ENCODE results near the gene LAMA3.
"Not testable (repeated sequence)": the region's sequence is repeated elsewhere in the genome, so short reads cannot be mapped to it uniquely, and the experiment has no call there.

LAMA3 gene

GRCh38 chr18:23703057-23703986 is 14.1 kb downstream of the LAMA3 start:
- Histone ChIP-seq H3K9ac (ENCODE audit: low read depth in 1 of 2, low read length in 2 of 2) (no peak overlapping the region), H3K9me3 (ENCODE audit: control insufficient read depth in 2 of 2, low read length in 2 of 2) (no peaks in the 10 kb centered on the region), H3K4me3 (ENCODE audit: low read length in 2 of 2) (no peak overlapping the region), H3K36me3 (ENCODE audit: control insufficient read depth in 2 of 2, insufficient read depth in 2 of 2, low read length in 2 of 2) (no peaks in the 10 kb centered on the region), H3K4me1 (ENCODE audit: control insufficient read depth in 2 of 2, insufficient read depth in 2 of 2, low read length in 2 of 2) (peaks cover 0 to 2% of the 10 kb centered on the region in 2 donors), H3K27me3 (ENCODE audit: control insufficient read depth in 2 of 2, insufficient read depth in 2 of 2, low read length in 2 of 2) (peaks cover 0 to 2% of the 10 kb centered on the region in 2 donors), H3K27ac (ENCODE audit: low read depth in 2 of 2, low read length in 2 of 2) (no peak overlapping the region)

- no peak overlapping the region for H3K4me3 ChIP-seq (ENCODE audit: low read length in 2 of 2)
- H3K27ac ChIP-seq (ENCODE audit: low read depth in 2 of 2, low read length in 2 of 2) = no peak overlapping the region
- no peak overlapping the region for H3K9ac ChIP-seq (ENCODE audit: low read depth in 1 of 2, low read length in 2 of 2)
- no peaks in the 10 kb centered on the region for H3K36me3 ChIP-seq (ENCODE audit: control insufficient read depth in 2 of 2, insufficient read depth in 2 of 2, low read length in 2 of 2)
- H3K27me3 ChIP-seq (ENCODE audit: control insufficient read depth in 2 of 2, insufficient read depth in 2 of 2, low read length in 2 of 2) = peaks cover 0 to 2% of the 10 kb centered on the region in 2 donors
- H3K4me1 ChIP-seq (ENCODE audit: control insufficient read depth in 2 of 2, insufficient read depth in 2 of 2, low read length in 2 of 2) = peaks cover 0 to 2% of the 10 kb centered on the region in 2 donors
- no peaks in the 10 kb centered on the region for H3K9me3 ChIP-seq (ENCODE audit: control insufficient read depth in 2 of 2, low read length in 2 of 2)
Observed at GRCh38 chr18:23703987-23704384, 14.7 kb downstream of the LAMA3 start.

- Histone ChIP-seq H3K9ac (ENCODE audit: low read depth in 1 of 2, low read length in 2 of 2) (no peak overlapping the region), H3K27ac (ENCODE audit: low read depth in 2 of 2, low read length in 2 of 2) (no peak overlapping the region), H3K4me3 (ENCODE audit: low read length in 2 of 2) (no peak overlapping the region), H3K9me3 (ENCODE audit: control insufficient read depth in 2 of 2, low read length in 2 of 2) (no peaks in the 10 kb centered on the region), H3K36me3 (ENCODE audit: control insufficient read depth in 2 of 2, insufficient read depth in 2 of 2, low read length in 2 of 2) (no peaks in the 10 kb centered on the region), H3K27me3 (ENCODE audit: control insufficient read depth in 2 of 2, insufficient read depth in 2 of 2, low read length in 2 of 2) (peaks cover 0 to 2% of the 10 kb centered on the region in 2 donors), H3K4me1 (ENCODE audit: control insufficient read depth in 2 of 2, insufficient read depth in 2 of 2, low read length in 2 of 2) (peaks cover 0 to 2% of the 10 kb centered on the region in 2 donors)
Observed at GRCh38 chr18:23704806-23705205, 15.6 kb downstream of the LAMA3 start.

- Histone ChIP-seq H3K36me3 (ENCODE audit: control insufficient read depth in 2 of 2, insufficient read depth in 2 of 2, low read length in 2 of 2) (no peaks in the 10 kb centered on the region), H3K27ac (ENCODE audit: low read depth in 2 of 2, low read length in 2 of 2) (no peak overlapping the region), H3K4me1 (ENCODE audit: control insufficient read depth in 2 of 2, insufficient read depth in 2 of 2, low read length in 2 of 2) (peaks cover 2 to 7% of the 10 kb centered on the region in 2 donors), H3K4me3 (ENCODE audit: low read length in 2 of 2) (no peak overlapping the region), H3K9me3 (ENCODE audit: control insufficient read depth in 2 of 2, low read length in 2 of 2) (no peaks in the 10 kb centered on the region), H3K27me3 (ENCODE audit: control insufficient read depth in 2 of 2, insufficient read depth in 2 of 2, low read length in 2 of 2) (peaks cover 0 to 2% of the 10 kb centered on the region in 2 donors), H3K9ac (ENCODE audit: low read depth in 1 of 2, low read length in 2 of 2) (no peak overlapping the region)
Observed at GRCh38 chr18:23706971-23707640, 17.9 kb downstream of the LAMA3 start.

GRCh38 chr18:23710068-23710527 is 20.8 kb downstream of the LAMA3 start:
- no peak overlapping the region for H3K27ac ChIP-seq (ENCODE audit: low read depth in 2 of 2, low read length in 2 of 2)
- no peaks in the 10 kb centered on the region for H3K36me3 ChIP-seq (ENCODE audit: control insufficient read depth in 2 of 2, insufficient read depth in 2 of 2, low read length in 2 of 2)
- H3K27me3 ChIP-seq (ENCODE audit: control insufficient read depth in 2 of 2, insufficient read depth in 2 of 2, low read length in 2 of 2) = no peaks in the 10 kb centered on the region
- H3K9ac ChIP-seq (ENCODE audit: low read depth in 1 of 2, low read length in 2 of 2) = no peak overlapping the region
- H3K4me1 ChIP-seq (ENCODE audit: control insufficient read depth in 2 of 2, insufficient read depth in 2 of 2, low read length in 2 of 2) = peaks cover 0 to 7% of the 10 kb centered on the region in 2 donors
- H3K4me3 ChIP-seq (ENCODE audit: low read length in 2 of 2) = no peak overlapping the region
- no peaks in the 10 kb centered on the region for H3K9me3 ChIP-seq (ENCODE audit: control insufficient read depth in 2 of 2, low read length in 2 of 2)

GRCh38 chr18:23710946-23711345 is 21.7 kb downstream of the LAMA3 start:
- Histone ChIP-seq H3K4me3 (ENCODE audit: low read length in 2 of 2) (peak overlapping the region in 1 of 2 donors; percentile 6), H3K27me3 (ENCODE audit: control insufficient read depth in 2 of 2, insufficient read depth in 2 of 2, low read length in 2 of 2) (no peaks in the 10 kb centered on the region), H3K27ac (ENCODE audit: low read depth in 2 of 2, low read length in 2 of 2) (no peak overlapping the region)

GRCh38 chr18:23711426-23711825 is 22.2 kb downstream of the LAMA3 start:
- Histone ChIP-seq H3K9ac (ENCODE audit: low read depth in 1 of 2, low read length in 2 of 2) (no peak overlapping the region), H3K4me1 (ENCODE audit: control insufficient read depth in 2 of 2, insufficient read depth in 2 of 2, low read length in 2 of 2) (peaks cover 0 to 7% of the 10 kb centered on the region in 2 donors), H3K36me3 (ENCODE audit: control insufficient read depth in 2 of 2, insufficient read depth in 2 of 2, low read length in 2 of 2) (no peaks in the 10 kb centered on the region), H3K4me3 (ENCODE audit: low read length in 2 of 2) (peak overlapping the region in 1 of 2 donors; percentile 6), H3K9me3 (ENCODE audit: control insufficient read depth in 2 of 2, low read length in 2 of 2) (no peaks in the 10 kb centered on the region), H3K27ac (ENCODE audit: low read depth in 2 of 2, low read length in 2 of 2) (no peak overlapping the region), H3K27me3 (ENCODE audit: control insufficient read depth in 2 of 2, insufficient read depth in 2 of 2, low read length in 2 of 2) (no peaks in the 10 kb centered on the region)

More at GRCh38 chr18:23710946-23711345, 21.7 kb downstream of the LAMA3 start:
- no peaks in the 10 kb centered on the region for H3K36me3 ChIP-seq (ENCODE audit: control insufficient read depth in 2 of 2, insufficient read depth in 2 of 2, low read length in 2 of 2)
- no peaks in the 10 kb centered on the region for H3K9me3 ChIP-seq (ENCODE audit: control insufficient read depth in 2 of 2, low read length in 2 of 2)
- no peak overlapping the region for H3K9ac ChIP-seq (ENCODE audit: low read depth in 1 of 2, low read length in 2 of 2)
- H3K4me1 ChIP-seq (ENCODE audit: control insufficient read depth in 2 of 2, insufficient read depth in 2 of 2, low read length in 2 of 2) = peaks cover 0 to 7% of the 10 kb centered on the region in 2 donors

- no peak overlapping the region for H3K27ac ChIP-seq (ENCODE audit: low read depth in 2 of 2, low read length in 2 of 2)
- peaks cover 0 to 7% of the 10 kb centered on the region in 2 donors for H3K4me1 ChIP-seq (ENCODE audit: control insufficient read depth in 2 of 2, insufficient read depth in 2 of 2, low read length in 2 of 2)
- no peak overlapping the region for H3K4me3 ChIP-seq (ENCODE audit: low read length in 2 of 2)
- H3K36me3 ChIP-seq (ENCODE audit: control insufficient read depth in 2 of 2, insufficient read depth in 2 of 2, low read length in 2 of 2) = no peaks in the 10 kb centered on the region
- no peaks in the 10 kb centered on the region for H3K27me3 ChIP-seq (ENCODE audit: control insufficient read depth in 2 of 2, insufficient read depth in 2 of 2, low read length in 2 of 2)
- H3K9me3 ChIP-seq (ENCODE audit: control insufficient read depth in 2 of 2, low read length in 2 of 2) = no peaks in the 10 kb centered on the region
- no peak overlapping the region for H3K9ac ChIP-seq (ENCODE audit: low read depth in 1 of 2, low read length in 2 of 2)
Observed at GRCh38 chr18:23712445-23712844, 23.2 kb downstream of the LAMA3 start.

- Histone ChIP-seq H3K27ac (ENCODE audit: low read depth in 2 of 2, low read length in 2 of 2) (no peak overlapping the region), H3K9ac (ENCODE audit: low read depth in 1 of 2, low read length in 2 of 2) (no peak overlapping the region), H3K27me3 (ENCODE audit: control insufficient read depth in 2 of 2, insufficient read depth in 2 of 2, low read length in 2 of 2) (no peaks in the 10 kb centered on the region), H3K4me1 (ENCODE audit: control insufficient read depth in 2 of 2, insufficient read depth in 2 of 2, low read length in 2 of 2) (peaks cover 0 to 7% of the 10 kb centered on the region in 2 donors), H3K36me3 (ENCODE audit: control insufficient read depth in 2 of 2, insufficient read depth in 2 of 2, low read length in 2 of 2) (no peaks in the 10 kb centered on the region), H3K9me3 (ENCODE audit: control insufficient read depth in 2 of 2, low read length in 2 of 2) (no peaks in the 10 kb centered on the region), H3K4me3 (ENCODE audit: low read length in 2 of 2) (no peak overlapping the region)
Observed at GRCh38 chr18:23714576-23714975, 25.3 kb downstream of the LAMA3 start.

GRCh38 chr18:23716079-23716478 is 26.8 kb downstream of the LAMA3 start:
- not testable (repeated sequence) for H3K4me1 ChIP-seq (ENCODE audit: control insufficient read depth in 2 of 2, insufficient read depth in 2 of 2, low read length in 2 of 2); H3K9ac ChIP-seq (ENCODE audit: low read depth in 1 of 2, low read length in 2 of 2); H3K9me3 ChIP-seq (ENCODE audit: control insufficient read depth in 2 of 2, low read length in 2 of 2); H3K36me3 ChIP-seq (ENCODE audit: control insufficient read depth in 2 of 2, insufficient read depth in 2 of 2, low read length in 2 of 2); H3K4me3 ChIP-seq (ENCODE audit: low read length in 2 of 2); H3K27me3 ChIP-seq (ENCODE audit: control insufficient read depth in 2 of 2, insufficient read depth in 2 of 2, low read length in 2 of 2); H3K27ac ChIP-seq (ENCODE audit: low read depth in 2 of 2, low read length in 2 of 2)
